Erythroblast (primary cell): ENCODE results near the gene CCDC110.

Source experiments
- DNase-seq, 2 experiments: peaks; one replicate each; lab custom pipeline; 2025; lab: John Stamatoyannopoulos, UW
- GATA1 ChIP-seq: IDR thresholded peaks from 2 replicates; pipeline ENCODE4 v1.6.1; 2011; ENCODE audit warnings: low read depth, mild to moderate bottlenecking, control low read depth, low read length, moderate library complexity
- POLR2A ChIP-seq: IDR thresholded peaks from 2 replicates; pipeline ENCODE4 v1.6.1; 2011; ENCODE audit warnings: mild to moderate bottlenecking, low read length

Gene CCDC110

GRCh38 chr4:185502386-185502785 lies 30.9 kb upstream of the CCDC110 start:
- DNase-seq = no peak
- TF ChIP-seq GATA1 = no peak
- TF ChIP-seq POLR2A = no peak

DNA sequence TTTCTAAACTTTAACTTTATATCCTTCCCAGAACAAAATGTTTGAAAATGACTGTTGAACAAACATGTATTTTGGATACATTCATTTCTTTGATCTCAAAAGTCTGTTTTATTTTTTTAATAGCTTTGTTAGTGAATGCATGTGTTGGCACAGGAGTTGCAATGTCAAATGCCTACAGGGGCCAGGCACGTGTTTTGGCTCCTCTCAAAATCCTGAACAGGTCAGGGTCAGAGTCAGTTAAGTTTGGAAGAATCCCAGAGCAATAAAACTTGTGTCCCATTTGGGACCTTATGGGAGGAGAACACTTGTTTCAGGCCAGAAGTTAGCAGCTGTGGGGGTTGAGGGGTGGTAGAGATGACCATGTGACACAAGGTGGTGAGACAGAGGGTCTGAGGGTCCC lies 29.0 kb upstream of the CCDC110 start:
- TF ChIP-seq POLR2A (no peak), GATA1 (no peak)
- DNase-seq = no peak

GRCh38 chr4:185500035-185500434 lies 28.5 kb upstream of the CCDC110 start:
- TF ChIP-seq GATA1 = no peak
- TF ChIP-seq POLR2A = no peak
- no peak for DNase-seq

DNA sequence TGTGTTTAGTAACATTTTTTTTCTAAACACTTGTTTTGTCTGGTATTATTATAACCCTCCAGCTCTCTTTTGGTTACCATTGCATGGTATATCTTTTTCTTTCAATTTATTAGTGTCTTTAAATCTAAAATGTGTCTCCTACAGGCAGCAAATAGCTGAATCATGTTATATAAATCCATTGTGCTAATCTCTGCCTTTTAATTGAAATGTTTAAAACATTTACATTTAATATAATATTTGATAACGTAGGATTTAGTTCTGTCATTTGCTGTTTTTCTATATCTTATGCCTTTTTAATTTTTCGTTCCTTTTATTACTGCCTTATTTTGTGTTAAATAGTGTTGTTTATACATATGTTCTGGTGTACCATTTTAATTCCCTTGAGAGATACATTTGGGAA lies 17.1 kb upstream of the CCDC110 start:
- DNase-seq = no peak
- TF ChIP-seq GATA1 (no peak), POLR2A (no peak)

- DNase-seq = no peak
- TF ChIP-seq POLR2A (no peak), GATA1 (no peak)
These were observed 9.9 kb upstream of the CCDC110 start for GRCh38 chr4:185481401-185481800.

GRCh38 chr4:185480016-185480732 lies 8.6 kb upstream of the CCDC110 start:
- no peak for DNase-seq
- TF ChIP-seq GATA1 (no peak), POLR2A (no peak)

DNA sequence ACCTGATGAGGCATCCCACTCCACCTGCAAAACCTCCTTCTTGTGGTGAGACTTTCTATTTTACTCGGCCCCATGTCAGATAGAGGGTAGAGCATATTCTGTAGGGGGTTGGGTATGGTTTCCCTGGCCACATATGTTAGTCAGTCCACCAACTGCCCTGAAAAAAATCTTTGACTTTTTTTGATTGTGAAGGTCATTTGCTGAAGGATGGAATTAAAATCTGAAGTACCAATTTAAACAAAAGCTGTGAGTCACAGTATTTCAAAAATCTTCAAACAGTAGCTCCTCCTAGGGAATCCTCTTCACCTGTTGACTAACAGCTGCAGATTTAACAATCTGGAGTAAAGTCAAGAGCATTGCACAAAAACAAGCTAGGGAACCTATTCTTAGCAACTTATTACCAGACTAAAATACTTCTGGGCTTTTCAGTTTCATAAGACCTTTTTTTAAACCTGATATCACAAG lies 8.0 kb upstream of the CCDC110 start:
- no peak for DNase-seq
- no peak for TF ChIP-seq POLR2A
- TF ChIP-seq GATA1 = no peak

DNA sequence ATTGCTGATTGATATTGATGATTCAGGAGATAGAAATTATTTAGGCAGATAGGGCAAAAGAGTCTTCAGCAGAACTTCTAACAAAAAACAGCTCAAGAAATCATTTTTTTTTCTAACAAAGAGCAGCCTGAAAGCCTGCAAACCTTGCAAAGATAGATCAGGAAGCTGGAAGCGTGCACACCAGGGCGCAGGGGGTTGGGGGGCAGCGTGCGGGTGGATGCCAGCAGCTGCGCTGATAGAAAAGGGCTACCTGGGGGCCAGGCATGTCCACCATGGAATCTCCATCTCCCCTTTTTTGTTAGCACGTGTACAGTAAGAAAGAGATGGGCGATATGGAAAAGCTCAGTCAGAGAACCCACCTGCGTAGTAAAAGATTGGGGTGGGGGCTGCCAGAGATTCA lies 1.7 kb upstream of the CCDC110 start:
- no peak for DNase-seq
- TF ChIP-seq GATA1 (no peak), POLR2A (no peak)

GRCh38 chr4:185472103-185472542 lies 590 bp upstream of the CCDC110 start:
- TF ChIP-seq POLR2A (no peak), GATA1 (no peak)
- peak in 1 of 2 experiments; percentile 19 for DNase-seq

GRCh38 chr4:185470501-185471195 lies 885 bp downstream of the CCDC110 start:
- no peak for TF ChIP-seq GATA1
- TF ChIP-seq POLR2A = no peak
- DNase-seq = peak in 1 of 2 experiments; percentile 42

- TF ChIP-seq POLR2A (no peak), GATA1 (no peak)
- DNase-seq = peak in 1 of 2 experiments; percentile 13
These were observed 1.9 kb downstream of the CCDC110 start for GRCh38 chr4:185469580-185470154.

GRCh38 chr4:185468999-185469398 lies 2.5 kb downstream of the CCDC110 start:
- DNase-seq = no peak
- no peak for TF ChIP-seq POLR2A
- no peak for TF ChIP-seq GATA1

- TF ChIP-seq GATA1 = no peak
- TF ChIP-seq POLR2A = no peak
- DNase-seq = no peak
These were observed 3.5 kb downstream of the CCDC110 start for GRCh38 chr4:185467991-185468390.

DNA sequence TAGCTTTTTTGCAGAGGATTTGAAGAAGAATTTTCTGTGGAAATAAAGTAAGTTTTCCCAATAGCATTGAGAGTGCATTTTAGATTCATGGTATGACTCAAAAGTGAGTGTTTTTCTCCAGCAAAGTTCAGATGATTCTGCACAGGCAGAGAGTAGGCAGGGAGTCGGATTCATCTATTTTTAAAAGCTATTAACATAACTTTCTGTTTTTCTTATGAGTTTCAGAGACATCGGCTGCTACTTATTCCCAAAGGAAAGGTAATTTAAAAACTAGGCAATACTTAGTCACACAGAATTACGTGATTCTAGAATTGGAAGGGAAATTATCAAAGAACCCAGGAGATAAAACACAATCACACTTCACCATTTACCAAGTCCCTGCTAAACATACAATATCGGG lies 4.4 kb downstream of the CCDC110 start:
- no peak for TF ChIP-seq GATA1
- TF ChIP-seq POLR2A = no peak
- no peak for DNase-seq

GRCh38 chr4:185465707-185466106 lies 5.8 kb downstream of the CCDC110 start:
- DNase-seq = no peak
- TF ChIP-seq POLR2A (no peak), GATA1 (no peak)
